HG03342 (cell line): ENCODE measurements around the gene SDC3.
A peak's percentile ranks its signal among the peaks of the same experiment; 100 is the strongest.

Experiments used
- ATAC-seq: cut with Tn5 transposase; IDR thresholded peaks from one replicate; pipeline ENCODE4 v1.9.1; 2021; ENCODE audit warnings: mild to moderate bottlenecking, moderate library complexity; ENCODE audit not compliant: unreplicated experiment

The SDC3 gene

DNA sequence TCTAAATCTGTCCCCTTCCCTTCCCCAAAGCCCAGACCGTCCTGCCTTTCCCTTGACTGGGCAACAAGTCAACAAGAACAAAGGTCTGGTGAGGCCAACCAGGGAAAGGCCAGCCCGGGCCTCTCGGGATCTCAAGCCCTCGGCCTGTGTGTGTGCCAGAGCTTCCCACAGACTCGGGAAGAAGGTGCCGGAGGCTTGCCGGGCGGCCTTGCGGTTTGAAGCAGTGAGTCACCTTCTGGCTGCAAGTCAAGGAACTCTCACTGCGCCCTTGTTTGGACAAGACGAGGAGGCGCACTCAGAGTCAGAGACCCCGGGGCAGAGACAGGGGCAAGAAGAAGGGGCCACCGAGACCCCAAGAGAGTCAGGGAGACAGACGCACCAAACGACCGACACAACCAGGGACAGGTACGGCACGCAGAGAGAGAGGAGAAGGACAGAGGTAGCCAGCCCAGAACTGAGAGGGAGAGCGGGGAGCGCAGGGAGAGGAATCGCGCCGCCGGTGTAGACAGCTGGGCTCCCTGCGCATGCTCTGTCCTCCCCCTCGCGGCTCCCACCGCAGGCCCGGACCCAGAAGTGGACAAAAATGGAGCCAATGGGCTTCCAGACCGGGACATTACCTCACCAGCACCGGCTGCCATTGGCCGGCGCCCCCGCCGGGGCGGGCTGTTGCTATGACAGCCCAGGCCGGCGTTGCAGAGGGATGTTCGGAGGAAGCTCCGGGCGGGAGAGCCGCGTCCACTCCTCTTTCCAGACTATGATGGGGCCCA lies 84.4 kb downstream of the SDC3 start:
- ATAC-seq, result peak; percentile 89

GRCh38 chr1:30823627-30823968 lies 85.0 kb downstream of the SDC3 start:
- no peak for ATAC-seq

DNA sequence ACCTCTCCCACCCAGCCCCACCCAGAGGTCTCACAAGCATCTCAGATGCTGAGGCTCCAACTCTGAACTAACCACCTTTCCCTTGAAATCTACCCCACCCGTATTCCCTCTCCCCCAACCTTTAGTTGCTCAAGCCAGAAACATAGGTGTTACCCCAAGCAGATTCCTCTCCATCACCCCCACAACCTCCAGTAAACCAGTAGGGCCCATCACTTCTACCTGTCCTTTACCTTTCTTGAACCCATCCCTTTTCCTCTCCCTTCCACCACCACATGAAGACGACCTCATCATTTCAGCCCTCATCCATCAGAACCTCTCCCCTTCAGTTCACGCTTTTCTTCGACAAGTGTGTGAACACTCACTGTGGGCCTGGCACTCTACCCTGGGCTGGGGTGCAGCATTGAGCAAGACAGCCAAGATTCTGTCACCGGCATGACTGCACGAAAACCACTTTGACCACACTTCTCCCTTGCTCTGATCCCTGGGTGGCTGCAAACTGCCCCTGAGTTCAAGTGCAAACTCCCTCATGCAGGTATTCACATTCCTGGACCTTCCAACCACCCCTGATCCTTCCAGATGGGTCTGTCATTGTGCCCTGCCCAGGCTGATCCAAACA lies 85.5 kb downstream of the SDC3 start:
- ATAC-seq, result no peak

DNA sequence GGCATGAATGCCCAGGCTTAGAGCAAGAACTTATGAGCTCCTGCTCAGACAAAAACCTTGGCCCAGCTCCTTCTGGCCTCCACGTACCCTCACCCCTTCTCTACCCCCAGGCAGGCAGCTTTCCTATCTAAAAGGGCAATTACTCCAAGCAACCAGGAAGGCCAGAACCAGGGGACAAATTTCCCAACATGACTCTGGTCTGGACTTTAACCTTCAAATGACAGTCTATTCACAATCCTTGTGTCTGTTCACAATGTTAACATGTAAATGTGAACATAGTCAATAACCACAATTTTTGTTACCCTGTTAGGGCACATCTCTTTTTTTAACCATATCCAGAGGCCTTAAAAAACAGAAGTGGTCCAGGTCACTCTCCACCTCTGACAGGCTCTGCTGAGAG lies 86.6 kb downstream of the SDC3 start:
- ATAC-seq, result no peak

GRCh38 chr1:30820299-30820698 lies 88.3 kb downstream of the SDC3 start:
- no peak for ATAC-seq
